HepG2 (cell line): ENCODE data around the gene AFDN. TPM values are rescaled to one million over a fixed set of nuclear protein-coding genes. Genes with fewer than 3 reads are reported as not detected.

ENCODE experiments used
- ATAC-seq: fragments of 200-7000 bp; cut with Tn5 transposase; 3 replicates; pipeline ENCODE4 v1.9.1; 2020; ENCODE audit warnings: mild to moderate bottlenecking, moderate library complexity
- BruUV-seq: library from RNA; stranded (reverse); fragments of 400-500 nt; replicated peaks from 2 replicates; lab custom pipeline; 2021; lab: Mats Ljungman, UMichigan
- CTCF ChIA-PET: fragments of 300-600 bp; formaldehyde crosslinking; extraction: SDS; loops from one replicate; lab custom pipeline; 2021; ENCODE audit warnings: low total read pairs, inconsistent platforms, low intra/inter-chr PET ratio; lab: Yijun Ruan, JAX
- POLR2A ChIA-PET: fragments of 350-600 bp; sonication (Branson Sonifier 250); formaldehyde crosslinking; loops from one replicate; lab custom pipeline; 2020; ENCODE audit warnings: antibody characterized with exemption, inconsistent platforms; lab: Yijun Ruan, JAX
- DNase-seq: peaks from one replicate; pipeline ENCODE4 v3.0.0-alpha.2; 2015; ENCODE audit warnings: low spot score
- FAIRE-seq: peaks from 3 replicates; lab custom pipeline; 2011; peaks lifted over from hg19 to GRCh38; lab: Jason Lieb, UNC
- H2AFZ ChIP-seq: one replicate; pipeline ENCODE4 v1.6.1; 2011; ENCODE audit warnings: low read length, inconsistent platforms
- H3K27ac ChIP-seq: fragments of 300-600 bp; 3 replicates; pipeline ENCODE4 v1.8.0; 2011; ENCODE audit warnings: mixed run types, mild to moderate bottlenecking, mixed read lengths, low read length, inconsistent platforms; ENCODE audit not compliant: insufficient read depth; ENCODE audit errors: extremely low read length
- H3K27me3 ChIP-seq, 2 experiments: fragments of 200-600 bp in 1 of 2; 2 replicates in 1 of 2; 3 replicates in 1 of 2; pipeline versions ENCODE4 v1.6.0 to v1.8.0; 2011; ENCODE audit warnings: low read length in 2 of 2, mild to moderate bottlenecking in 2 of 2, moderate library complexity in 2 of 2, inconsistent platforms in 1 of 2; ENCODE audit not compliant: insufficient read depth in 2 of 2, control insufficient read depth in 1 of 2
- H3K36me3 ChIP-seq, 2 experiments: fragments of 200-600 bp in 1 of 2; replicated peaks in 1 of 2; 2 replicates in 1 of 2; 3 replicates in 1 of 2; pipeline versions ENCODE4 v1.5.1 to v1.8.0; 2011; ENCODE audit warnings: low read length in 2 of 2, inconsistent platforms in 1 of 2; ENCODE audit not compliant: insufficient read depth in 2 of 2, control insufficient read depth in 1 of 2
- H3K4me1 ChIP-seq: 2 replicates; pipeline ENCODE4 v1.5.1; 2012; ENCODE audit warnings: low read length, inconsistent platforms; ENCODE audit not compliant: insufficient read depth
- H3K4me2 ChIP-seq: 2 replicates; pipeline ENCODE4 v1.6.0; 2011; ENCODE audit warnings: low read depth, low read length, inconsistent platforms
- H3K4me3 ChIP-seq, 3 experiments: fragments of 200-600 bp in 1 of 3; sonication (generic), shearing (Covaris generic) in 1 of 3; replicated peaks in 1 of 3; 2 replicates each; pipeline ENCODE4 v1.5.1; 2011 to 2016; ENCODE audit warnings: low read length in 3 of 3, inconsistent platforms in 2 of 3, low read depth in 2 of 3, mild to moderate bottlenecking in 2 of 3, control low read depth in 1 of 3, mixed read lengths in 1 of 3; ENCODE audit not compliant: insufficient read depth in 1 of 3
- H3K79me2 ChIP-seq: one replicate; pipeline ENCODE4 v1.6.1; 2011; ENCODE audit warnings: low read length, inconsistent platforms; ENCODE audit not compliant: insufficient read depth
- H3K9ac ChIP-seq: 2 replicates; pipeline ENCODE4 v1.6.0; 2011; ENCODE audit warnings: mild to moderate bottlenecking, low read depth, low read length, inconsistent platforms; ENCODE audit not compliant: insufficient read depth
- H3K9me3 ChIP-seq: 2 replicates; pipeline ENCODE4 v1.5.1; 2012; ENCODE audit warnings: mild to moderate bottlenecking, low read length
- H4K20me1 ChIP-seq: 2 replicates; pipeline ENCODE4 v1.6.0; 2011; ENCODE audit warnings: inconsistent platforms, mild to moderate bottlenecking, low read length, moderate library complexity; ENCODE audit not compliant: insufficient read depth
- CCAR2 ChIP-seq: fragments of 200-400 bp; formaldehyde crosslinking; optimal IDR thresholded peaks from 2 replicates; pipeline ENCODE3; 2018; ENCODE audit warnings: low read depth, mild to moderate bottlenecking, low read length, moderate library complexity
- CREM ChIP-seq, 2 experiments: sonication (generic) in 1 of 2; formaldehyde crosslinking in 1 of 2; IDR thresholded peaks; 2 replicates each; pipeline versions ENCODE4 v1.4.0 to v1.6.1; 2016 to 2020; ENCODE audit warnings: antibody characterized with exemption in 1 of 2, mild to moderate bottlenecking in 1 of 2, missing genetic modification reagents in 1 of 2
- DDIT3 ChIP-seq: sonication (generic); formaldehyde crosslinking; IDR thresholded peaks from 2 replicates; pipeline ENCODE4 v1.4.0; 2020; ENCODE audit warnings: mild to moderate bottlenecking, missing genetic modification reagents
- GLI4 ChIP-seq: sonication (generic); formaldehyde crosslinking; IDR thresholded peaks from 2 replicates; pipeline ENCODE4 v1.5.1; 2020; ENCODE audit warnings: missing genetic modification reagents, mild to moderate bottlenecking, moderate library complexity, borderline replicate concordance
- GTF2F1 ChIP-seq: fragments of 150-350 bp; IDR thresholded peaks from 2 replicates; pipeline ENCODE4 v1.6.1; 2014; ENCODE audit warnings: low read length
- HDAC6 ChIP-seq: fragments of 200-600 bp; sonication (generic); IDR thresholded peaks from 2 replicates; pipeline ENCODE4 v1.7.0; 2017; ENCODE audit warnings: mild to moderate bottlenecking, antibody characterized with exemption, low read length, low read depth
- KIAA2018 ChIP-seq: sonication (generic); formaldehyde crosslinking; IDR thresholded peaks from 2 replicates; pipeline ENCODE4 v1.5.0; 2020; ENCODE audit warnings: mild to moderate bottlenecking, missing genetic modification reagents, borderline replicate concordance
- KLF16 ChIP-seq, 2 experiments: sonication (generic) in 1 of 2; formaldehyde crosslinking in 1 of 2; IDR thresholded peaks; 2 replicates each; pipeline versions ENCODE4 v1.6.1 to v1.8.0; 2016 to 2023; ENCODE audit warnings: missing genetic modification reagents in 2 of 2, missing compliant biosample characterization in 1 of 2
- MAX ChIP-seq: IDR thresholded peaks from 2 replicates; pipeline ENCODE4 v1.6.1; 2012; ENCODE audit warnings: inconsistent platforms
- SKI ChIP-seq: fragments of 450-650 bp; IDR thresholded peaks from one replicate; pipeline ENCODE4 v1.6.1; 2018; ENCODE audit warnings: mild to moderate bottlenecking; ENCODE audit not compliant: partially characterized antibody
- SMAD9 ChIP-seq: sonication (generic); formaldehyde crosslinking; IDR thresholded peaks from 2 replicates; pipeline ENCODE4 v1.5.1; 2020; ENCODE audit warnings: mild to moderate bottlenecking, missing genetic modification reagents
- TMF1 ChIP-seq: sonication (generic); formaldehyde crosslinking; IDR thresholded peaks from 2 replicates; pipeline ENCODE4 v1.8.1; 2022; ENCODE audit warnings: low read depth, missing genetic modification reagents
- ZNF350 ChIP-seq: sonication (generic); formaldehyde crosslinking; IDR thresholded peaks from 2 replicates; pipeline ENCODE4 v1.4.0; 2020; ENCODE audit warnings: mild to moderate bottlenecking, low read depth, missing genetic modification reagents, borderline replicate concordance
- WGBS: methylation state at CpG from one replicate; pipeline ENCODE4 v1.1.6; 2017; ENCODE audit warnings: low lambda C conversion rate; 5-methylcytosine and 5-hydroxymethylcytosine counted together
- in situ Hi-C: cut with HindIII; loops from 2 replicates; pipeline ENCODE4 v1.10.0; 2017; ENCODE audit warnings: low pct_unique_long_range_greater_than_20kb; ENCODE audit not compliant: extremely low pct_ligation_motif_present
- intact Hi-C: fragments of 100-400 bp; cut with micrococcal nuclease; formaldehyde crosslinking; loops from one replicate; pipeline ENCODE4 v1.10.0; 2022; ENCODE audit not compliant: unreplicated experiment
- polyA plus RNA-seq, 8 experiments: library from polyadenylated mRNA; depleted of rRNA in 3 of 8; stranded (reverse) in 7 of 8; unstranded in 1 of 8; fragments of >200 nt; fragmentation: Illumina TruSeq in 4 of 8; extraction: Trizol in 4 of 8; gene quantifications; 2 replicates each; pipeline versions ENCODE4 v1.2.1 to v1.2.3, GENCODE V29; 2011 to 2016; ENCODE audit warnings: low read depth in 4 of 8, missing spikeins in 1 of 8, mixed read lengths in 1 of 8; ENCODE audit not compliant: insufficient read depth in 1 of 8
- total RNA-seq, 5 experiments: library from RNA; depleted of rRNA; stranded (reverse); fragments of >200 nt; fragmentation: Illumina TruSeq; extraction: Trizol; gene quantifications; 2 replicates each; pipeline ENCODE4 v1.2.3, GENCODE V29; 2016; ENCODE audit warnings: low read depth in 1 of 5

The AFDN gene
- total and polyA plus RNA-seq, 2 of the 13 experiments (the other 11 are each of a cell fraction or from before 2014, with no cell fraction given), result 136 to 151 TPM

- Histone ChIP-seq H3K36me3 (no peaks in the 10 kb centered on the region), H3K4me2 (no peak overlapping the region), H4K20me1 (no peaks in the 10 kb centered on the region), H3K9me3 (no peaks in the 10 kb centered on the region), H3K4me1 (peaks cover 51% of the 10 kb centered on the region), H2AFZ (no peak overlapping the region), H3K27me3 (no peaks in the 10 kb centered on the region; a peak in 1 of 5 replicates), H3K9ac (no peak overlapping the region), H3K27ac (no peak overlapping the region), H3K4me3 (no peak overlapping the region), H3K79me2 (no peaks in the 10 kb centered on the region)
- intact Hi-C loops, result no loop called here
- 90% methylated on average over 16 of the region's 20 CpGs for WGBS
- in situ Hi-C loops, result no loop called here
- ChIA-PET CTCF (no interaction called here), POLR2A (interaction anchor here (0.8 to 2.4 kb wide), 2 partner anchors 11 to 17 kb away, joined by 3 to 11 read pairs; no protein-coding TSS in a partner anchor)
- FAIRE-seq, result no peak
- no peak for TF ChIP-seq HDAC6
- TF ChIP-seq MAX, result no peak
- TF ChIP-seq ZNF350 (CRISPR knock-in tag), result no peak
- TF ChIP-seq CREM (IDR thresholded peaks at IDR 0.05), result no peak
- no peak for TF ChIP-seq CREM (CRISPR knock-in tag; IDR thresholded peaks at IDR 0.05)
- TF ChIP-seq KLF16 (CRISPR knock-in tag; IDR thresholded peaks at IDR 0.05), result no peak
- no peak for TF ChIP-seq TMF1 (CRISPR knock-in tag)
- TF ChIP-seq GLI4 (CRISPR knock-in tag), result no peak
- no peak for TF ChIP-seq KIAA2018 (CRISPR knock-in tag)
- no peak for TF ChIP-seq CCAR2
- no peak for TF ChIP-seq SMAD9 (CRISPR knock-in tag)
- no peak for TF ChIP-seq SKI
- no peak for TF ChIP-seq DDIT3 (CRISPR knock-in tag)
- TF ChIP-seq GTF2F1, result no peak
- DNase-seq, result no peak
- no TSS peak for BruUV-seq
- ATAC-seq, result no peak
Observed at GRCh38 chr6:167779129-167779992, 47.4 kb upstream of the AFDN start.
